ENCODE results near the gene SMIM13. TPM values are rescaled to one million over a fixed set of nuclear protein-coding genes. Genes with fewer than 3 reads are reported as not detected.

Gene SMIM13
- total RNA-seq, 2 experiments from 2014 or later: 13.9 to 19.0 TPM

DNA sequence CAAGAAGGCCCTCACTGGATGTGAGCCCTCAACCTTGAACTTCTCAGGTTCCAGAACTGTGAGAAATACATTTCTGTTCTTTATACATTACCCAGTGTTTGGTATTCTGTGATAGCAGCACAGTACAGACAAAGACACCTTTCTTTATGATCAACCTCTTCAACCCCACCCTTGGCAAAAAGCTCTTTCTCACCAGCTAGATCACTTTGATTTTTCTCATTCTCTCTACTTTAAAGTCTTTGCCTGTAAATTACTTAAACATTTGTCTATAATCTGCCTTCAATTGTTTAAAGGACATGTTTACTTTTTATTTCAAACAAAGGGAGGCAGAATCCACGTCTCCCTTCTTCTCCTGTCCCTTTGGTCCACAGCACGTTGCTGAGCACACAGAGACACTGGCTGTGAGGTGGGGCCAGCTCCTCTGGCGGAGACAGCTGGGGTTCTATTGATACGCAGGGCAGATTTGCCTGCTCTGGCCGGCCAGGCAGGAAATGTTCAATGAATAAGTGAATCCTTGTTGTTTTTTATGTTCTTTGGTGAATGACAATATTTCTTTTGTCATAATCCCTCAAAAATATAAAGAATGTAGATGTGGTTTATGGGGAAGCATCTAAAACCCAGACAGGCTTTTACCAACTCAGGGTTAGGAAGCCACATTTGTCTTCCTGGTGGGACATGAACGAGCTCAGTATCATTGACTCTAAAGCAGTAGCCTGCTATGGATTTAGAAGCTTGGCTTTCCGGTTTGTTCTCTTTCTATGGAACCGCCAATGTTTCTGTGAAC, 86.0 kb downstream of the SMIM13 start:
- Histone ChIP-seq H3K4me1 (ENCODE audit: insufficient read depth, low read length, poor library complexity, severe bottlenecking) (no peaks in the 10 kb centered on the region), H3K27ac (ENCODE audit: low read depth, low read length, poor library complexity, severe bottlenecking) (no peak overlapping the region), H3K36me3 (ENCODE audit: insufficient read depth, low read length) (no peaks in the 10 kb centered on the region), H3K4me2 (ENCODE audit: low read length) (no peak overlapping the region), H3K79me2 (ENCODE audit: insufficient read depth, low read depth, low read length) (no peaks in the 10 kb centered on the region), H3K9me2 (ENCODE audit: insufficient read depth, low read length) (no peaks in the 10 kb centered on the region), H2AFZ (ENCODE audit: low read length) (no peak overlapping the region), H4K20me1 (ENCODE audit: insufficient read depth, low read length) (no peaks in the 10 kb centered on the region), H3K4me3 (ENCODE audit: low read depth, low read length, poor library complexity, severe bottlenecking) (no peak overlapping the region), H3K9me3 (ENCODE audit: low read length) (no peaks in the 10 kb centered on the region)
- CTCF ChIA-PET (ENCODE audit: unreplicated experiment): interaction anchor here (0.8 kb wide), 1 partner anchor 17 kb away, joined by 3 read pairs; no protein-coding TSS in a partner anchor
- TF ChIP-seq, protein P1, sequence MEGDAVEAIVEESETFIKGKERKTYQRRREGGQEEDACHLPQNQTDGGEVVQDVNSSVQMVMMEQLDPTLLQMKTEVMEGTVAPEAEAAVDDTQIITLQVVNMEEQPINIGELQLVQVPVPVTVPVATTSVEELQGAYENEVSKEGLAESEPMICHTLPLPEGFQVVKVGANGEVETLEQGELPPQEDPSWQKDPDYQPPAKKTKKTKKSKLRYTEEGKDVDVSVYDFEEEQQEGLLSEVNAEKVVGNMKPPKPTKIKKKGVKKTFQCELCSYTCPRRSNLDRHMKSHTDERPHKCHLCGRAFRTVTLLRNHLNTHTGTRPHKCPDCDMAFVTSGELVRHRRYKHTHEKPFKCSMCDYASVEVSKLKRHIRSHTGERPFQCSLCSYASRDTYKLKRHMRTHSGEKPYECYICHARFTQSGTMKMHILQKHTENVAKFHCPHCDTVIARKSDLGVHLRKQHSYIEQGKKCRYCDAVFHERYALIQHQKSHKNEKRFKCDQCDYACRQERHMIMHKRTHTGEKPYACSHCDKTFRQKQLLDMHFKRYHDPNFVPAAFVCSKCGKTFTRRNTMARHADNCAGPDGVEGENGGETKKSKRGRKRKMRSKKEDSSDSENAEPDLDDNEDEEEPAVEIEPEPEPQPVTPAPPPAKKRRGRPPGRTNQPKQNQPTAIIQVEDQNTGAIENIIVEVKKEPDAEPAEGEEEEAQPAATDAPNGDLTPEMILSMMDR (conservative IDR thresholded peaks at IDR 0.05; ENCODE audit: low read length): no peak
- TF ChIP-seq EZH2phosphoT487 (IDR thresholded peaks at IDR 0.05; ENCODE audit: borderline replicate concordance, low read depth, low read length): no peak
- intact Hi-C loops (cut with micrococcal nuclease; ENCODE audit: unreplicated experiment): loop anchor here (10.0 kb wide), 2 partner anchors 165 to 395 kb away; no protein-coding TSS in a partner anchor
- BruUV-seq (replicated peaks): no TSS peak
- no peak for DNase-seq (ENCODE audit: low spot score)
- POLR2A ChIA-PET: interaction anchor here (0.6 kb wide), 2 partner anchors 14 to 18 kb away, joined by 3 read pairs; no protein-coding TSS in a partner anchor

DNA sequence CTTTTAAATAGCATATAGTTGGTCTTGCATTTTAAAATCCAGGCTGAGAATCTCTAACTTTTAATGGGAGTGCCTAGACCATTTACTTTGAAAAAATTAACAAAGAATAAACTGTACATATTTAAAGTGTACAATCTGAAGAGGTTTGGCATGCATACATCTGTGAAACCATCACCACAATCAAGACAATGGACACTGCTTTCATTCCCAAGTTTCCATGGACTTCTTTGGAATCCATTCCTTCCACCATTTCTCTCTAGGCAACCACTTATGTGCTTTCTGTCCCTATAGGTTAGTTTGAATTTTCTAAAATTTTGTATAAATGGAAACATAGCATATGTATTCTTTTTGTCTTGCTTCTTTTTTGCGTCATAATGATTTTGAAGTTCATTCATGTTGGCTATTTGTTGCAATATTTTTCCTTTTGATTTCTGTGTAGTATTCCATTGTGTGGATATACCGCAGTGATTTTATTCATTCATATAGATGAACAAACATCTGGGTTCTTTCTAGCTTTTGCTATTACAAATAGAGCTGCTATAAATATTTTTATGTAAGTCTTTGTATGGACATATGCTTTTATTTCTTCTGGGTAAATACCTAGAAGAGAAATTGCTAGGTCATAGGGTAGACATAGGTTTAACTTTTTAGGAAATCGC, 88.0 kb downstream of the SMIM13 start:
- H3K27ac ChIP-seq (ENCODE audit: low read depth, low read length, poor library complexity, severe bottlenecking): no peak overlapping the region
- H3K36me3 ChIP-seq (ENCODE audit: insufficient read depth, low read length): no peaks in the 10 kb centered on the region; the same call in 1 of the 2 replicates
- no peaks in the 10 kb centered on the region for H4K20me1 ChIP-seq (ENCODE audit: insufficient read depth, low read length)
- intact Hi-C loops (cut with micrococcal nuclease; ENCODE audit: unreplicated experiment): no loop called here
- no peaks in the 10 kb centered on the region for H3K9me2 ChIP-seq (ENCODE audit: insufficient read depth, low read length)
- POLR2A ChIA-PET: interaction anchor here (0.6 kb wide), 1 partner anchor 389 kb away, joined by 4 read pairs; no protein-coding TSS in a partner anchor
- DNase-seq (ENCODE audit: low spot score): no peak
- H3K79me2 ChIP-seq (ENCODE audit: insufficient read depth, low read depth, low read length): no peaks in the 10 kb centered on the region
- CTCF ChIA-PET (ENCODE audit: unreplicated experiment): no interaction called here
- H3K4me2 ChIP-seq (ENCODE audit: low read length): no peak overlapping the region
- no peaks in the 10 kb centered on the region for H3K9me3 ChIP-seq (ENCODE audit: low read length)
- no peak overlapping the region for H2AFZ ChIP-seq (ENCODE audit: low read length)
- no peaks in the 10 kb centered on the region for H3K4me1 ChIP-seq (ENCODE audit: insufficient read depth, low read length, poor library complexity, severe bottlenecking)
- no peak for TF ChIP-seq EZH2phosphoT487 (IDR thresholded peaks at IDR 0.05; ENCODE audit: borderline replicate concordance, low read depth, low read length)
- TF ChIP-seq, protein P1 (conservative IDR thresholded peaks at IDR 0.05; ENCODE audit: low read length): no peak
- H3K4me3 ChIP-seq (ENCODE audit: low read depth, low read length, poor library complexity, severe bottlenecking): no peak overlapping the region
- BruUV-seq (replicated peaks): no TSS peak

All from OCI-LY7 (cell line).